Ishikawa (cell line): ENCODE measurements around the gene MAPK7.

ENCODE experiments used
- CEBPB ChIP-seq: IDR thresholded peaks from 2 replicates; pipeline ENCODE4 v1.6.1; 2012
- CREB1 ChIP-seq: IDR thresholded peaks from 2 replicates; pipeline ENCODE4 v1.6.1; 2012; ENCODE audit warnings: low read depth
- EGR1 ChIP-seq: IDR thresholded peaks from 2 replicates; pipeline ENCODE4 v1.6.1; 2012
- EP300 ChIP-seq: IDR thresholded peaks from 2 replicates; pipeline ENCODE4 v1.6.1; 2012; ENCODE audit warnings: borderline replicate concordance
- FOXM1 ChIP-seq: IDR thresholded peaks from 2 replicates; pipeline ENCODE4 v1.6.1; 2012; ENCODE audit warnings: low read depth, borderline replicate concordance
- NFIC ChIP-seq: IDR thresholded peaks from 2 replicates; pipeline ENCODE4 v1.6.1; 2012
- RAD21 ChIP-seq: IDR thresholded peaks from 2 replicates; pipeline ENCODE4 v1.6.1; 2012; ENCODE audit warnings: low read depth
- TAF1 ChIP-seq: IDR thresholded peaks from 2 replicates; pipeline ENCODE4 v1.6.1; 2012; ENCODE audit warnings: low read depth, mild to moderate bottlenecking
- TCF12 ChIP-seq: IDR thresholded peaks from 2 replicates; pipeline ENCODE4 v1.6.1; 2012; ENCODE audit warnings: low read depth
- TEAD4 ChIP-seq: IDR thresholded peaks from 2 replicates; pipeline ENCODE4 v1.6.1; 2012
- USF1 ChIP-seq: IDR thresholded peaks from 2 replicates; pipeline ENCODE4 v1.6.1; 2012
- YY1 ChIP-seq: IDR thresholded peaks from 2 replicates; pipeline ENCODE4 v1.6.1; 2012; ENCODE audit warnings: low read depth
- ZBTB7A ChIP-seq: IDR thresholded peaks from 2 replicates; pipeline ENCODE4 v1.6.1; 2012; ENCODE audit warnings: low read depth
- TF ChIP-seq, protein P1 (sequence below): IDR thresholded peaks from 2 replicates; pipeline ENCODE4 v1.6.1; 2012; ENCODE audit warnings: low read depth, mild to moderate bottlenecking
- TF ChIP-seq, protein P2 (sequence below): IDR thresholded peaks from 2 replicates; pipeline ENCODE4 v1.6.1; 2012

Gene MAPK7

GRCh38 chr17:19368229-19368628 lies 10.1 kb upstream of the MAPK7 start:
- no peak for TF ChIP-seq NFIC
- no peak for TF ChIP-seq TAF1
- TF ChIP-seq EP300: no peak
- TF ChIP-seq, protein P1, sequence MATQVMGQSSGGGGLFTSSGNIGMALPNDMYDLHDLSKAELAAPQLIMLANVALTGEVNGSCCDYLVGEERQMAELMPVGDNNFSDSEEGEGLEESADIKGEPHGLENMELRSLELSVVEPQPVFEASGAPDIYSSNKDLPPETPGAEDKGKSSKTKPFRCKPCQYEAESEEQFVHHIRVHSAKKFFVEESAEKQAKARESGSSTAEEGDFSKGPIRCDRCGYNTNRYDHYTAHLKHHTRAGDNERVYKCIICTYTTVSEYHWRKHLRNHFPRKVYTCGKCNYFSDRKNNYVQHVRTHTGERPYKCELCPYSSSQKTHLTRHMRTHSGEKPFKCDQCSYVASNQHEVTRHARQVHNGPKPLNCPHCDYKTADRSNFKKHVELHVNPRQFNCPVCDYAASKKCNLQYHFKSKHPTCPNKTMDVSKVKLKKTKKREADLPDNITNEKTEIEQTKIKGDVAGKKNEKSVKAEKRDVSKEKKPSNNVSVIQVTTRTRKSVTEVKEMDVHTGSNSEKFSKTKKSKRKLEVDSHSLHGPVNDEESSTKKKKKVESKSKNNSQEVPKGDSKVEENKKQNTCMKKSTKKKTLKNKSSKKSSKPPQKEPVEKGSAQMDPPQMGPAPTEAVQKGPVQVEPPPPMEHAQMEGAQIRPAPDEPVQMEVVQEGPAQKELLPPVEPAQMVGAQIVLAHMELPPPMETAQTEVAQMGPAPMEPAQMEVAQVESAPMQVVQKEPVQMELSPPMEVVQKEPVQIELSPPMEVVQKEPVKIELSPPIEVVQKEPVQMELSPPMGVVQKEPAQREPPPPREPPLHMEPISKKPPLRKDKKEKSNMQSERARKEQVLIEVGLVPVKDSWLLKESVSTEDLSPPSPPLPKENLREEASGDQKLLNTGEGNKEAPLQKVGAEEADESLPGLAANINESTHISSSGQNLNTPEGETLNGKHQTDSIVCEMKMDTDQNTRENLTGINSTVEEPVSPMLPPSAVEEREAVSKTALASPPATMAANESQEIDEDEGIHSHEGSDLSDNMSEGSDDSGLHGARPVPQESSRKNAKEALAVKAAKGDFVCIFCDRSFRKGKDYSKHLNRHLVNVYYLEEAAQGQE: no peak
- TF ChIP-seq EGR1: no peak
- TF ChIP-seq RAD21: no peak
- TF ChIP-seq CEBPB: no peak
- no peak for TF ChIP-seq ZBTB7A
- TF ChIP-seq CREB1: no peak
- no peak for TF ChIP-seq TEAD4
- TF ChIP-seq TCF12: no peak
- TF ChIP-seq, protein P2, sequence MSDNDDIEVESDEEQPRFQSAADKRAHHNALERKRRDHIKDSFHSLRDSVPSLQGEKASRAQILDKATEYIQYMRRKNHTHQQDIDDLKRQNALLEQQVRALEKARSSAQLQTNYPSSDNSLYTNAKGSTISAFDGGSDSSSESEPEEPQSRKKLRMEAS: no peak
- no peak for TF ChIP-seq USF1

- TF ChIP-seq CEBPB (no peak), TCF12 (no peak), TEAD4 (no peak), USF1 (no peak), YY1 (no peak), FOXM1 (no peak)
These were observed 9.1 kb upstream of the MAPK7 start for GRCh38 chr17:19369107-19369778.

DNA sequence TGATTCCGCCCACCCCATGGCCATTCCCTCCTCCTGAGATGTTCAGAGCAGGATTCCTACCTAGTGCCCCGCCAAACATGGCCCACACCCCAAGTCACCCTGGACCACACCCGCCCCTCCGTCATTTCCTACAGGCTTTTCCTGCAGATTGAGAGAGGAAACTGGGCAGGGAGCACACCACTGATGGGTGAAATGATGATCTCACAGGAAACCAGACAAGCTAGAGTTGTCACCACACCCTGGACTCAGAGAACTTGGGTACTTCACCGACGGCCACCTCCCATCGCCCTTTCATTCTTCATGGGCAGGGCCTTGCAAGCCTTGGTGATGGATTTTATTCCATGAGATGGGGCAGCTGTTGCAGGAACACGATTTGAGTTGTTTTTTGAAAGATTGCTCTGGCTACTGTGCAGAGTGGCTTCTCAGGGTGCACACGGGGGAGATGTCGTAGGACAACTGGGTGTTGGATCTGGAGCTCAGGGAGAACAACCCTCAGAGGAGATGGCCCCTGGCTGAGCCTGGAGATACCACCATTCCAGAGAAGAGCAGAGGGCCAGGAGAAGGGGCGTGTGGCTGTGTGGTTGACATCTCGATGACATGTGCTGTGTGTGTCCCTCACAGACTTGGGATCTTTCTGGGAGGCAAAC lies 8.3 kb upstream of the MAPK7 start:
- TF ChIP-seq, protein P2: no peak
- TF ChIP-seq FOXM1 (no peak), RAD21 (no peak), YY1 (no peak), EGR1 (no peak), TCF12 (no peak), EP300 (no peak), USF1 (no peak), TEAD4 (no peak), TAF1 (no peak), NFIC (no peak), ZBTB7A (no peak), CEBPB (no peak), CREB1 (no peak)
- TF ChIP-seq, protein P1: no peak

DNA sequence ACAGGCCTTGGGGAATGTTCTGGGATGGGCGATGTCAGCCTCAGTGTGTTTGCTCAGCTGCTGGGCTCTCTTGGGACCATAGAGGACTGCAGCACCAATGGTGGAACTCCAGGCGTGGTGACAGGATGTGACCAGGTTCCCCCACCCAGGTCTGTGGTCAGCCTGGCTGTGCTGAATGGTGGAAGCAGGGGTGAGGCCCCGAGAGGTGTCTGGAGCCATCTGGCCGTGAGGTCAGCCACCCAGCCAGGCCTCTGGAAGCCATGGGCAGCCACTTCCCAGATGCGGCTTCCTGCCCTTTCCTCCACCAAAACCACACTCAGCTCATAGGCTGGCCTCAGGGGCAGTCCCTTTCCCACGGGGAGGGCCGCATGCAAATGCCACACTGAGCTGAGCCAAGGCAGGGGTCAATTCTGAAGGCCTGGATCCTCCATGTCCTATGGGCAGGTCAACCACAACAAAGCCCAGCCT lies 7.8 kb upstream of the MAPK7 start:
- no peak for TF ChIP-seq TEAD4
- TF ChIP-seq ZBTB7A: no peak
- TF ChIP-seq, protein P1: no peak
